Prostate gland (tissue), 2 donors: ENCODE measurements around the gene DYNC1I1. TPM values are rescaled to one million over a fixed set of nuclear protein-coding genes. Genes with fewer than 3 reads are reported as not detected.

Experiments
- DNase-seq: peaks from one replicate; pipeline ENCODE4 v3.0.0-alpha.2; 2019; ENCODE audit warnings: low spot score
- H3K27ac ChIP-seq, 2 donors: fragments of 200-600 bp; sonication (generic); 2 replicates each; pipeline ENCODE4 v1.5.1; 2017 to 2019
- H3K27me3 ChIP-seq: fragments of 200-600 bp; sonication (generic); replicated peaks from 2 replicates; pipeline ENCODE4 v1.5.1; 2019; ENCODE audit not compliant: insufficient read depth
- H3K36me3 ChIP-seq, 2 donors: fragments of 200-600 bp; sonication (generic); 1 replicate in 1 of 2; 2 replicates in 1 of 2; pipeline versions ENCODE4 v1.5.1 to v1.8.1; 2017 to 2019
- H3K4me1 ChIP-seq: fragments of 200-600 bp; sonication (generic); replicated peaks from 2 replicates; pipeline ENCODE4 v1.5.1; 2019
- H3K4me3 ChIP-seq, 2 donors: fragments of 200-600 bp; sonication (generic); 2 replicates each; pipeline ENCODE4 v1.5.1; 2017 to 2019
- H3K9me3 ChIP-seq: fragments of 200-600 bp; sonication (generic); 2 replicates; pipeline ENCODE4 v1.5.1; 2017
- POLR2A ChIP-seq: fragments of 450-650 bp; IDR thresholded peaks from one replicate; pipeline ENCODE4 v1.6.1; 2016; ENCODE audit warnings: antibody characterized with exemption, mild to moderate bottlenecking
- POLR2AphosphoS5 ChIP-seq: sonication (generic); formaldehyde crosslinking; IDR thresholded peaks from one replicate; pipeline ENCODE4 v1.6.1; 2017; ENCODE audit warnings: antibody characterized with exemption
- WGBS: methylation state at CpG from one replicate; pipeline ENCODE4 v1.1.5; 2018; 5-methylcytosine and 5-hydroxymethylcytosine counted together
- intact Hi-C: fragments of 100-400 bp; cut with DNase I; formaldehyde crosslinking; loops from one replicate; pipeline ENCODE4 v1.14.2; 2022
- total RNA-seq, 2 donors: library from RNA; depleted of rRNA; stranded (reverse); fragments of >200 nt; gene quantifications; one replicate each; pipeline ENCODE4 v1.1.0, GENCODE V29; 2016
- TF ChIP-seq, protein P1 (sequence below), 4 experiments: fragments of 200-600 bp in 2 of 4; fragments of 450-650 bp in 2 of 4; sonication (generic) in 2 of 4; IDR thresholded peaks; 1 replicate in 3 of 4; 2 replicates in 1 of 4; pipeline ENCODE4 v1.5.1; 2016 to 2019; ENCODE audit warnings: antibody characterized with exemption in 4 of 4, mild to moderate bottlenecking in 2 of 4, moderate library complexity in 2 of 4

The DYNC1I1 gene
- total RNA-seq, 2 donors from 2014 or later = 4.4 to 5.1 TPM

DNA sequence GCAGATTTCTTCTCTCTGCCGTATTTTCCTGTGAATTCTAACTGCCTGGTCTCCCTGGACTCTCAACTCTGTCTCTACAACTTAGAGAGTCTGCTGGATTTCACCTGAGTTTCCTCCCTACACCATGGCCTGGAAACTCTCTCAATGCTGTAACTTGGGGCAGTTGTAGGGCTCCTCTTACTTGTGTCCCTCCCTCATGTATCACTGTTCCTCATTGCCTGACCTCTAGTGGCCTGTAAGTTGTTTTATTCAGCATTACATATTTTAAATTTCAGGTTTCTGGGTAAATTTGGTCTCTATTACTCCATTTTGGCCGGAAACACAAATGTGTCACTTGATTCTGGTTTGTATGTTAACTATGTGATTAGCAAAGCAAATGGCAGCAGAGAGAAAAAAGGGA is 70.9 kb downstream of the DYNC1I1 start:
- Histone ChIP-seq H3K4me3 (no peak overlapping the region), H3K9me3 (no peaks in the 10 kb centered on the region), H3K36me3 (no peaks in the 10 kb centered on the region), H3K27ac (no peak overlapping the region), H3K4me1 (no peaks in the 10 kb centered on the region), H3K27me3 (no peaks in the 10 kb centered on the region)
- WGBS = 93% methylated on average over 2 of the region's 2 CpGs
- DNase-seq = no peak
- no peak for TF ChIP-seq POLR2A
- TF ChIP-seq, protein P1, sequence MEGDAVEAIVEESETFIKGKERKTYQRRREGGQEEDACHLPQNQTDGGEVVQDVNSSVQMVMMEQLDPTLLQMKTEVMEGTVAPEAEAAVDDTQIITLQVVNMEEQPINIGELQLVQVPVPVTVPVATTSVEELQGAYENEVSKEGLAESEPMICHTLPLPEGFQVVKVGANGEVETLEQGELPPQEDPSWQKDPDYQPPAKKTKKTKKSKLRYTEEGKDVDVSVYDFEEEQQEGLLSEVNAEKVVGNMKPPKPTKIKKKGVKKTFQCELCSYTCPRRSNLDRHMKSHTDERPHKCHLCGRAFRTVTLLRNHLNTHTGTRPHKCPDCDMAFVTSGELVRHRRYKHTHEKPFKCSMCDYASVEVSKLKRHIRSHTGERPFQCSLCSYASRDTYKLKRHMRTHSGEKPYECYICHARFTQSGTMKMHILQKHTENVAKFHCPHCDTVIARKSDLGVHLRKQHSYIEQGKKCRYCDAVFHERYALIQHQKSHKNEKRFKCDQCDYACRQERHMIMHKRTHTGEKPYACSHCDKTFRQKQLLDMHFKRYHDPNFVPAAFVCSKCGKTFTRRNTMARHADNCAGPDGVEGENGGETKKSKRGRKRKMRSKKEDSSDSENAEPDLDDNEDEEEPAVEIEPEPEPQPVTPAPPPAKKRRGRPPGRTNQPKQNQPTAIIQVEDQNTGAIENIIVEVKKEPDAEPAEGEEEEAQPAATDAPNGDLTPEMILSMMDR (IDR thresholded peaks at IDR 0.05) = no peak
- intact Hi-C loops = no loop called here

DNA sequence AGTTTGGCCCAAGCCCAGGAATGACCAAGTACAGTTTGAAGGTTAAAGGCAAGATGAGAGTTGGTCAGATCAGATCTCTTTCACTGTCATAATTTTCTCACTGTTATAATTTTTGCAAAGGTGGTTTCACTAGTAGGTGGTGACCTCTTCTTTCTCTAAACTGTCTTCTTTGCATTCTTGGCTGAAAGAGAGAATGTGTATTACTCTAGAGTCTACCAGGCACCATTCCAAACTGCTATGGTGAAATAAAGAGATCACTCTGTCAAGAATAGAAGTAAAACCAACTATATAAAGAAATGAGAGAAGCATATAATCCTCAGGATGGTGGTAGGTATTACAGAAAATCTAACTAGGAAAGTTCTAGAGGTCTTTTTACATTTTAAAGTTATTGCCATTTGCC is 72.7 kb downstream of the DYNC1I1 start:
- no peak overlapping the region for H3K4me3 ChIP-seq
- H3K4me1 ChIP-seq = no peaks in the 10 kb centered on the region
- H3K27ac ChIP-seq = no peak overlapping the region
- DNase-seq = no peak
- TF ChIP-seq, protein P1 (IDR thresholded peaks at IDR 0.05) = no peak
- no peak for TF ChIP-seq POLR2A
- TF ChIP-seq POLR2AphosphoS5 = no peak
- no peaks in the 10 kb centered on the region for H3K27me3 ChIP-seq
- intact Hi-C loops = no loop called here
- H3K36me3 ChIP-seq = no peaks in the 10 kb centered on the region
- H3K9me3 ChIP-seq = no peaks in the 10 kb centered on the region

GRCh38 chr7:95847061-95847460 is 74.7 kb downstream of the DYNC1I1 start:
- TF ChIP-seq POLR2AphosphoS5 = no peak
- TF ChIP-seq, protein P1 (IDR thresholded peaks at IDR 0.05) = no peak
- TF ChIP-seq POLR2A = no peak
- WGBS = 67% methylated on average over 4 of the region's 4 CpGs
- intact Hi-C loops = no loop called here

GRCh38 chr7:95859429-95859828 is 87.1 kb downstream of the DYNC1I1 start:
- Histone ChIP-seq H3K36me3 (no peaks in the 10 kb centered on the region), H3K4me3 (no peak overlapping the region), H3K27me3 (no peaks in the 10 kb centered on the region), H3K27ac (no peak overlapping the region), H3K4me1 (no peaks in the 10 kb centered on the region), H3K9me3 (no peaks in the 10 kb centered on the region)
- WGBS = 88% methylated on average over 1 of the region's 1 CpG
- DNase-seq = no peak
- TF ChIP-seq POLR2A (no peak), POLR2AphosphoS5 (no peak)
- TF ChIP-seq, protein P1 (IDR thresholded peaks at IDR 0.05) = no peak
- intact Hi-C loops = no loop called here

More at GRCh38 chr7:95847061-95847460, 74.7 kb downstream of the DYNC1I1 start:
- Histone ChIP-seq H3K4me1 (no peaks in the 10 kb centered on the region), H3K27me3 (no peaks in the 10 kb centered on the region), H3K27ac (no peak overlapping the region), H3K9me3 (no peaks in the 10 kb centered on the region), H3K4me3 (no peak overlapping the region), H3K36me3 (no peaks in the 10 kb centered on the region)
- DNase-seq = no peak

DNA sequence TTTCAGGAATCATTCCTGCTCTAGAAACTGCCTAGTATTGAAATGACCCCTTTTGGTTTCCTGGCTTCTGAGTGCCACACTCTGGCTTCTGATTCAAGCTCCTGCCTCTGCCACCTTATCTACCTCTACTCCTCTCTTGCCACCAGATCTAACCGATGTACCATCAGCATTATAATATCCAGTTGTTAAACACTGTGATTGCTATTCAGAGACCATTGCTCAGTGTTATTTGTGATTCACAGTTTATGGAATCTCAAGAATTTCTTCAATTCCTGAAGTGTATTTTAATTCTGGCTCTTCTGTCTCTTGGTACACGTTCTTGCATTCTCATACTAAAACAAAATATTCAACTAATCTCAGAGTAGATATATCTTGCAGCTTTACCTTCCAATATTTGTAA is 88.7 kb downstream of the DYNC1I1 start:
- Histone ChIP-seq H3K4me3 (no peak overlapping the region), H3K9me3 (no peaks in the 10 kb centered on the region), H3K36me3 (no peaks in the 10 kb centered on the region), H3K27me3 (no peaks in the 10 kb centered on the region), H3K4me1 (no peaks in the 10 kb centered on the region), H3K27ac (no peak overlapping the region)
- TF ChIP-seq POLR2A (no peak), POLR2AphosphoS5 (no peak)
- TF ChIP-seq, protein P1 (IDR thresholded peaks at IDR 0.05) = no peak
- 76% methylated on average over 2 of the region's 2 CpGs for WGBS
- intact Hi-C loops = no loop called here
- no peak for DNase-seq
